Inflammatory macrophage (primary cell): ENCODE data around the gene ARFGEF3.
"Not testable (repeated sequence)": the region's sequence is repeated elsewhere in the genome, so short reads cannot be mapped to it uniquely, and the experiment has no call there.

Source experiments
- DNase-seq, 2 donors: peaks; one replicate each; pipeline ENCODE4 v3.0.0-alpha.2; 2020 to 2022

ARFGEF3 gene

DNA sequence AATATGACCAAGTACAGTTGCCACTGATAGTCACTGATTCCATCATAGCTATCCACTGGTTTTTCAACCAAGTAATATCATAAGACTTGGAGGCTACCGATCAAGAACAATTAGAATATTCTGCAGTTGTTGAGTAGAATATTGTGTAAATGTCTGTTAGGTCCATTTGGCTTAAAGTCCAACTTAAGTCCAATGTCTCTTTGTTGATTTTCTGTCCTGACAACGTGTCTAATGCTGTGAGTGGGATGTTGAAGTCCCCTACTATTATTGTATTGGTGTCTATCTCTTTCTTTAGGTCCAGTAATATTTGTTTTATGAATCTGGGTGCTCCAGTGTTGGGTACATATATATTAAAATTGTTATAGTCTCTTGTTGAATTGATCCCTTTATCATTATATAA lies 13.9 kb downstream of the ARFGEF3 start:
- no peak for DNase-seq

DNA sequence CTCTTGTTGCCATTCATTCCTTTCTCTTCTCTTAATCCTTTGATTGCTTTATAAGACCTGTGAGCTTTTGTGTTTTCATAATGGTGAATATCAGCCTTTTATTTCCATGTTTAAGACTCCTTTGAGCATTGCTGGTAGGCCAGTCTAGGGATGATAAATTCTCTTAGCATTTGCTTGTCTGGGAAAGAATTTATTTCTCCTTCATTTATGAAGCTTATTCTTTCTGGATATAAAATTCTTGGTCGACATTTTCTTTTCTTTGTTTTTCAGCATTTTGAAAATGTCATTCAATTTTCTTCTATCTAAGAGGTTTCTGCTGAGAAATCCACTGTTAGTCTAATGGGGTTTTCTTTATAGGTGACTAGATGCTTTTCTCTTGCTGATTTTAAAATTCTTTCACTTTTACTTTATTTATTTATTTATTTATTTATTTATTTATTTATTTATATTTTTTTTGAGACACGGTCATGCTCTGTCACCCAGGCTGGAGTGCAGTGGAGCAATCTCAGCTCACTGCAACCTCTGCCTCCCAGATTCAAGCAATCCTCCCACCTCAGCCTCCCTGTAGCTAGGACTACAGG lies 15.0 kb downstream of the ARFGEF3 start:
- no peak for DNase-seq

DNA sequence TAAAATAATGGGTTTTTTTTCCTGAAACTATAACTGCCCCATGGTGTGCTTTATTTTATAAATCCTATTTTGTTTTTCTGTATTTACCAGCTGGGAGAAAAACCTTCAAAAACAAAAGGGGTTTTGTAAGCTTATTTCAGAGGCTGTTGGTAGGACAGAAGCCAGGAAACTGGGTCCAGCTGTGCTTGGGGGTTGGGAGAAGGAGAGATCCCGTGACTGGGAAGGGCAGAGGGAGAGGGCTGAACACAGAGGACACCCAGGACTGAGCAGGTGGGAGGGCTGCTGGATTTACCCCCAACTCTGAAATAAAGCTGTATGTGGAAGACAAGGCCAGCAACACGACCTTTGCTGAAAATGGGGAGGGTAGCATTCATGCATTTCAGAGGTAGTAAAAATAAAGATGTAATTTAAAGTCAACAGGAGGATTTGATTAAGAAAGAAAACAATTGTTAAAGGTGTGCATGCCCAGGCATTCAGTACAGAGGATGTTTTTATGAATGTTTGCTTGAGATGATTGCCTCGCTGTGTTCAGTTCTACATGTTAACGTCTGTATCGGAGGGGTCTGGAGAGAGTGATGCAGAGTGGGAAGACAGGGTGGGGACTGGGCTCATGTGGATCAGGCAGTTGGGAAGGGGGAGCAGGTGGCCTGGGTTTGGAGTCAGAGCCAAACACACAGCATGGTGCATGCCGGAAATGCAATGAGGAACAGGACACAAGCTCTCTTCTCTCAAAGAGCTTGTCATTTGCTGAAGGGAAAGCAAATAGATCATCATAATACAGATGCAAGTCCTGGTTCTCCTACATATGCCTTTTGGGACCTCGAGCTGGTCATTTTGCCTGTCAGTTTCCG lies 21.4 kb downstream of the ARFGEF3 start:
- no peak for DNase-seq

DNA sequence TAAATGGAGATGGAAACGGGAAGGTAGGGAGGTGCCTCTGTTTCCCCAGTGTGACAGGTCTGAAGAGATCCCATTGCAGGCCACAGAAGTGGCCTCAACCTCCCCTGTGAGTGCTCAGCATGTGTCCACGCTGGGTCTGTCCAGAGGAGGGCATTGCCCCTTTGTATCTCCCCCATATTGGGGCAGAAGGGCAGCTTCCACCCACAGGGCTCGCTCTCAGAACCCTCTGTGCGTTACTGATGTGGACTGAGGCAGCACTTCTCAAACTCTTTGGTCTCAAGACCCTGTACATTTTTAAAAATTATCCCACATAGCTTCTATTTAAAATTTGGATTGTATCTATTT lies 22.0 kb downstream of the ARFGEF3 start:
- no peak for DNase-seq

DNA sequence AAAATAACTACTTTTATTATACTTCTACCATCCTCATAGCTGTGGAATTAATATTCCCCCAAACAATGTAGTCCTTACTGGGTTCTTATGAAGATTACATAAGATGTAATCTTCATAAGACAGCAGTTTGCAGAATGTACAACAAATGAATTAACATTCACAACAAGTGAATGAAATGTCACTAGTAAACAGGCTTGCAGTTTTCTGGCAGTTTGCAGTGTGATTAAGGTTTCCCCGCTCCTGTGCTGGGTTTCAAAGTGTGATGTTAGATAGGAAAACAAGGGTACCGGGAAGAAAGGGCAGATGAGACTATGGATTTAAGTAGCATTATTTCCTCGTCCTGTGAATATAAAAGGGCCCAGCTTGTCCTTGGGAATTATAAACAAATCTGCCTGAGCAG lies 22.5 kb downstream of the ARFGEF3 start:
- no peak for DNase-seq

DNA sequence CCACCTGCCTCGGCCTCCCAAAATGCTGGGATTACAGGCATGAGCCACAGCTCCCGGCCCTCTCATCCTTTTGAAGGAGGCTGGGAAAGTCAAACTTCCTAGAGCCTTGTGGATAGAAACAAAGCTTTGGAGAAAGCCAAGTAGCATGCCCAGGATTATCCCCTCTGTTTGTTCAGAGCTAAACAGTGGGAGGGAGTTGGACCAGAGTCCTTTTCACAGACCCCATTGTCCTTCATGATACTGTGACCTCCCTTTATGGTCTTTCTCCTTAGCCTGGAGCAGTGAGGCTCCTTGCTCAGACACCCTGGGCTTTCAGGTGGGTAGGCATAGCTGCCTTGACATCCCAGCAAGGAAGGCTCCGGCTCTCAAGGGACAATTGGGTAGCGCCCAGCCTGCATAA lies 25.4 kb downstream of the ARFGEF3 start:
- no peak for DNase-seq

- no peak for DNase-seq
These were observed 26.7 kb downstream of the ARFGEF3 start for GRCh38 chr6:138188278-138188941.

- DNase-seq: no peak
These were observed 32.5 kb downstream of the ARFGEF3 start for GRCh38 chr6:138194287-138194686.

- no peak for DNase-seq
These were observed 34.5 kb downstream of the ARFGEF3 start for GRCh38 chr6:138196122-138196738.

GRCh38 chr6:138197570-138197969 lies 35.8 kb downstream of the ARFGEF3 start:
- no peak for DNase-seq

DNA sequence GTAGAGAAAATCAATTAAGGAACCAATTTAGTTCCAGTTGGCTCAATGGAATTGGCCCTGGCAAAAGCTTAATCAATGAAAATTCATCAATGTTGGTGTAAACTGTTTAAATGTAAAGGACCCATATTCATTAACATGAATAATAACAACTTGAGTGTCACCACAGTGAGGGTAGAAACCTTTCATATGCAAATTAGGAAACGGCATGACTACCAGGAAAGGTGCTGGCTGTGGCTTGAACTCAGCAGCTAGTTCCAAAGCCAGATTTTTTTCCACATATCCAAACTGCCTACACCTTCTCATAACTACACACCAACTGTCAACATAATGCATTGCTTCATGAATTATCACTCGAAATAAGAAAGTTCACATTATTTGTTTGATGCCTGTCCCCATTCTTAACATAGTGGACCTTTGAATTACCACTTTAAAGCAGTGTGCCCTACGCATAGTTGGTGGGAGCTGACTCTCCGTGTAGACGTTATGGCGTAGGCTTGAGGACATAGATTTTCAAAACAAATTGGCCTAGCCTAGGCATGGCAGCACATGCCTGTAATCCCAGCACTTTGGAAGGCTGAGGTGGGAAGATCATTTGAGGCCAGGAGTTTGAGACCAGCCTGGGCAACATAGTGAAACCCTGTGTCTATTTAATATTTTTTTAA lies 36.8 kb downstream of the ARFGEF3 start:
- no peak for DNase-seq

- no peak for DNase-seq
These were observed 40.1 kb downstream of the ARFGEF3 start for GRCh38 chr6:138201836-138202235.

GRCh38 chr6:138203315-138203714 lies 41.6 kb downstream of the ARFGEF3 start:
- no peak for DNase-seq

- DNase-seq: no peak
These were observed 42.6 kb downstream of the ARFGEF3 start for GRCh38 chr6:138204303-138204702.

- DNase-seq: no peak
These were observed 43.1 kb downstream of the ARFGEF3 start for GRCh38 chr6:138204792-138205384.

DNA sequence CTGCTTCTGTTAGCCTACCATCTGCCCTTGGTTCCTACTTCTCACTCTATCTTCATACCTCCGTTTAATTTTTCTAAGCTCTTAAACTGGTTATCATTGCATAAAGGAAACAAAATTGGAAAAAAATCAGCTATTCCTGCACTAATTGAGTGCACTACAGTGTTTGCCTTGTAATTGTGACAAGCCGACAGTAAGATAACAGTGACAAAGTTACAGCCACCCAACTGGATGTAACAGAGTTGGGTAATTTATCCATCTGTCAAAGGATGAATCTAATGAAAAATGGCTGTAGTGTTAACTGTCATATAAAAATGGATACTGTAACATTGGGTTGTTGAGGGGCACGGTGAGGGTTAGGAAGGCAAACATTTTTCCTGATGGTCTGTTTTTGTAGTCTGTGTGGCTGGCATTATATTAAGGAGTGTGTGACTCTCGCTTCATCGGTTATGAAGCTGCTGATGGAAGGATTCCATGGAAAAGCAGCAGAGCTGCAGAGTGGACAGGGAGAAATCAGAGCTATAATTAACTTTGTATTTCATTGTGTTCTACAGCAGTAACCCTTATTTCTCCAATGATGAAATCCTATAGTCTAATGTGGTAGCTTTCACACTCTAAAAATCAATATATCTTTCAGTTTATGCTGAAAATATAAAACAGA lies 43.8 kb downstream of the ARFGEF3 start:
- DNase-seq: no peak

DNA sequence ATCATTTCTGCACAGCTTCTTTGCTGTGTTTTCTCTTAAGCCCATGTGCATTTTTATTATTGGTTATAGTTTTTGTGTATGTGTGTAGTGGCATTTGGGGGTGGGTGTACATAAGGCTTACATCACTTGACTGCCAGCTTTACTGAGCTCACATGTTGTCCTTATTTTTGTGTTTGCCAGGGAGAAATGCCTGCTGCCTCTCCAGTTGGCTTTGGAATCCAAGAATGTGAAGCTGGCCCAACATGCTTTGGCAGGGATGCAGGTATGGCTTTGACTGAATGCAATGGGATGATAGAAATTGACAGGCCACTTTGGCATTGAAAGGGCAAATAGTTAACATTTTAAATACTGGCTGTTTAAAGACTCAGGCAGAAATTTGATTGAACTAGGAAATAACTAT lies 45.1 kb downstream of the ARFGEF3 start:
- no peak for DNase-seq

GRCh38 chr6:138211048-138211581 lies 49.4 kb downstream of the ARFGEF3 start:
- DNase-seq: no peak

DNA sequence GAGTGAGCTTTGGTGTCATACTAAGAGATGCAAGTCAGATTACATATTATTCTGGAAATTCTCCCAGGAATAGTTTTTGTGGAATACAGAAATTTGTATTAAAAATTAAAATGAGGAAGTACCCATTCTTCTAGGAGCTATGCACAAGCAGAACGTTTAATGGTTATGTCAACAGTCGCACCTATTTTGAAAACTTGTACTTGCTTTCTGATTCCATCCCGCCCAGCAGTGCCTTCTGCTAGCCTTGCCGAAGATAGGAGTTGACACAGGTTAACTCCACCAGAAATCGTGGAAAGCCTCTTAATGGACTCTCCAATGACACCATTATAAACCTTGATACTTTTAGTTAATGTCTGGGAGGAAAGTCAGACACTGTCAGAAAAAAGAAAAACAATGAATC lies 49.9 kb downstream of the ARFGEF3 start:
- DNase-seq: no peak

DNA sequence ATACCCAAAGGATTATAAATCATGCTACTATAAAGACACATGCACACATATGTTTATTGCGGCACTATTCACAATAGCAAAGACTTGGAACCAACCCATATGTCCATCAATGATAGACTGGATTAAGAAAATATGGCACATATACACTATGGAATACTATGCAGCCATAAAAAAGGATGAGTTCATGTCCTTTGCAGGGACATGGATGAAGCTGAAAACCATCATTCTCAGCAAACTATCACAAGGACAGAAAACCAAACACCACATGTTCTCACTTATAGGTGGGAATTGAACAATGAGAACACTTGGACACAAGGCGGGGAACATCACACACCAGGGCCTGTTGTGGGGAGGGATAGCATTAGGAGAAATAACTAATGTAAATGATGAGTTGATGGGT lies 50.8 kb downstream of the ARFGEF3 start:
- DNase-seq: not testable (repeated sequence)

GRCh38 chr6:138215093-138215782 lies 53.5 kb downstream of the ARFGEF3 start:
- no peak for DNase-seq
